Neutrophil (primary cell): Measurements from ENCODE around the gene KCTD16.

Source experiments
- H3K27ac ChIP-seq: fragments of 200-600 bp; sonication (generic); 2 replicates; pipeline ENCODE4 v1.5.1; 2016; ENCODE audit warnings: mild to moderate bottlenecking, moderate library complexity
- H3K27me3 ChIP-seq: fragments of 200-600 bp; sonication (generic); 2 replicates; pipeline ENCODE4 v1.6.0; 2016; ENCODE audit warnings: mild to moderate bottlenecking
- H3K36me3 ChIP-seq: fragments of 200-600 bp; sonication (generic); 2 replicates; pipeline ENCODE4 v1.5.1; 2017
- H3K4me1 ChIP-seq, 2 experiments: fragments of 200-600 bp in 1 of 2; sonication (generic) in 1 of 2; 1 replicate in 1 of 2; 2 replicates in 1 of 2; pipeline versions ENCODE4 v1.5.1 to v1.6.1; 2013 to 2016; ENCODE audit warnings: low read depth in 1 of 2, low read length in 1 of 2, mild to moderate bottlenecking in 1 of 2, moderate library complexity in 1 of 2; ENCODE audit not compliant: control insufficient read depth in 1 of 2, insufficient read depth in 1 of 2
- H3K4me3 ChIP-seq, 2 experiments: fragments of 200-600 bp in 1 of 2; sonication (generic) in 1 of 2; 1 replicate in 1 of 2; 2 replicates in 1 of 2; pipeline ENCODE4 v1.5.1; 2013 to 2016; ENCODE audit warnings: low read depth in 1 of 2, low read length in 1 of 2, mild to moderate bottlenecking in 1 of 2, moderate library complexity in 1 of 2
- H3K9me3 ChIP-seq: fragments of 200-600 bp; sonication (generic); 2 replicates; pipeline ENCODE4 v1.5.1; 2016
- TF ChIP-seq, protein P1 (sequence below): fragments of 200-600 bp; sonication (generic); IDR thresholded peaks from 2 replicates; pipeline ENCODE4 v1.5.1; 2016; ENCODE audit warnings: antibody characterized with exemption

Gene KCTD16

DNA sequence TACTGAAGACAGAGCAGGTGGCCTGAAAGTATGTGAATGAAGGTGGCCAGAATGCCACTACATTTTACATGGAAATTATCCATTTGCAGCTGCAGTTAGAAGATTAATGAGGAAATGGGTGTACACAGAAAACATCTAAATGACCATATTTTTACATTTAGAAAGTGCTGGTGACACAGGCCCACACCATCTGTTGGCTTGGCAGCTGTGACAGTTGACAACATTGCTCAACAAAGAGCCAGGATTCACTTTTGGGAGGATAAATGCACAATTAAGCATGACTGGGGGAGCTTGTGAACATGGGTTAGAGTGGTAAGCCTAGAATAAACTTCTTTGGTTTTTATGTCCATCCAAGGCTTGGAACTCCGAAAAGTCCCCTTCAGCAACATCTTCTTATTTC is 360.5 kb downstream of the KCTD16 start:
- Histone ChIP-seq H3K36me3 (no peaks in the 10 kb centered on the region), H3K4me3 (no peak overlapping the region), H3K27ac (no peak overlapping the region), H3K9me3 (no peaks in the 10 kb centered on the region), H3K4me1 (no peaks in the 10 kb centered on the region), H3K27me3 (no peaks in the 10 kb centered on the region)
- TF ChIP-seq, protein P1, sequence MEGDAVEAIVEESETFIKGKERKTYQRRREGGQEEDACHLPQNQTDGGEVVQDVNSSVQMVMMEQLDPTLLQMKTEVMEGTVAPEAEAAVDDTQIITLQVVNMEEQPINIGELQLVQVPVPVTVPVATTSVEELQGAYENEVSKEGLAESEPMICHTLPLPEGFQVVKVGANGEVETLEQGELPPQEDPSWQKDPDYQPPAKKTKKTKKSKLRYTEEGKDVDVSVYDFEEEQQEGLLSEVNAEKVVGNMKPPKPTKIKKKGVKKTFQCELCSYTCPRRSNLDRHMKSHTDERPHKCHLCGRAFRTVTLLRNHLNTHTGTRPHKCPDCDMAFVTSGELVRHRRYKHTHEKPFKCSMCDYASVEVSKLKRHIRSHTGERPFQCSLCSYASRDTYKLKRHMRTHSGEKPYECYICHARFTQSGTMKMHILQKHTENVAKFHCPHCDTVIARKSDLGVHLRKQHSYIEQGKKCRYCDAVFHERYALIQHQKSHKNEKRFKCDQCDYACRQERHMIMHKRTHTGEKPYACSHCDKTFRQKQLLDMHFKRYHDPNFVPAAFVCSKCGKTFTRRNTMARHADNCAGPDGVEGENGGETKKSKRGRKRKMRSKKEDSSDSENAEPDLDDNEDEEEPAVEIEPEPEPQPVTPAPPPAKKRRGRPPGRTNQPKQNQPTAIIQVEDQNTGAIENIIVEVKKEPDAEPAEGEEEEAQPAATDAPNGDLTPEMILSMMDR: no peak
